Aorta (tissue), 5 donors: ENCODE measurements around the gene BMPER. TPM values are rescaled to one million over a fixed set of nuclear protein-coding genes. Genes with fewer than 3 reads are reported as not detected.
"Not testable (repeated sequence)": the region's sequence is repeated elsewhere in the genome, so short reads cannot be mapped to it uniquely, and the experiment has no call there.

Source experiments
- ATAC-seq: fragments of 200-7000 bp; cut with Tn5 transposase; one replicate; pipeline ENCODE4 v1.9.1; 2022; ENCODE audit warnings: moderate library complexity; ENCODE audit not compliant: low FRiP score
- DNase-seq, 2 donors: peaks; one replicate each; pipeline ENCODE4 v3.0.0-alpha.2; 2020
- H3K27ac ChIP-seq, 2 donors: one replicate each; pipeline ENCODE4 v1.5.1; 2013; ENCODE audit warnings: low read length in 2 of 2, mild to moderate bottlenecking in 2 of 2, moderate library complexity in 2 of 2, control low read depth in 1 of 2, inconsistent platforms in 1 of 2, low read depth in 1 of 2
- H3K27me3 ChIP-seq, 2 donors: one replicate each; pipeline ENCODE4 v1.6.1; 2013; ENCODE audit warnings: control low read depth in 1 of 2, low read length in 1 of 2, mild to moderate bottlenecking in 1 of 2, moderate library complexity in 1 of 2; ENCODE audit not compliant: insufficient read depth in 2 of 2, control insufficient read depth in 1 of 2
- H3K36me3 ChIP-seq, 2 donors: one replicate each; pipeline ENCODE4 v1.6.1; 2013; ENCODE audit warnings: control low read depth in 1 of 2, low read length in 1 of 2, mild to moderate bottlenecking in 1 of 2; ENCODE audit not compliant: insufficient read depth in 2 of 2, control insufficient read depth in 1 of 2
- H3K4me1 ChIP-seq, 2 donors: one replicate each; pipeline ENCODE4 v1.6.1; 2013; ENCODE audit warnings: low read length in 2 of 2, control low read depth in 1 of 2, mild to moderate bottlenecking in 1 of 2, moderate library complexity in 1 of 2; ENCODE audit not compliant: insufficient read depth in 2 of 2, control insufficient read depth in 1 of 2
- H3K4me3 ChIP-seq, 2 donors: one replicate each; pipeline ENCODE4 v1.5.1; 2013; ENCODE audit warnings: low read length in 2 of 2, control low read depth in 1 of 2, mild to moderate bottlenecking in 1 of 2
- H3K9me3 ChIP-seq: one replicate; pipeline ENCODE4 v1.6.1; 2013; ENCODE audit warnings: mild to moderate bottlenecking, low read length; ENCODE audit not compliant: control insufficient read depth
- whole genome bisulfite sequencing, 2 donors: extraction: QIAGEN DNeasy Blood & Tissue Kit; methylation state at CpG; one replicate each; pipeline ENCODE4 v1.1.7; 2013; 5-methylcytosine and 5-hydroxymethylcytosine counted together
- intact Hi-C, 2 donors: fragments of 100-400 bp; cut with DNase I; formaldehyde crosslinking; loops; one replicate each; pipeline versions ENCODE4 v1.14.2 to v1.15.0; 2022
- polyA plus RNA-seq, 2 donors: library from polyadenylated mRNA; stranded (reverse); fragments of 200-250 nt; gene quantifications; one replicate each; pipeline ENCODE4 v1.2.3, GENCODE V29; 2013
- total RNA-seq, 2 donors: library from RNA; stranded (reverse); fragmentation: NEBNext Ultra II Directional; extraction: Animal tissue kit (Norgen Biotek cat#: 25700); gene quantifications; one replicate each; pipeline ENCODE4 v1.2.1, GENCODE V29; 2021
- donor health status: healthy with polysubstance abuse.
- donor health status: Bipolar disorder and iron deficiency.
- donor health status: DM: no; HTN: no; CAD: no.
- donor health status: DM: no; HTN: no; CAD: no.
- donor health status: DM: yes; HTN: yes; CAD: no.

The BMPER gene
- total and polyA plus RNA-seq, 4 donors: 0.88 to 14.0 (median 1.7) TPM

DNA sequence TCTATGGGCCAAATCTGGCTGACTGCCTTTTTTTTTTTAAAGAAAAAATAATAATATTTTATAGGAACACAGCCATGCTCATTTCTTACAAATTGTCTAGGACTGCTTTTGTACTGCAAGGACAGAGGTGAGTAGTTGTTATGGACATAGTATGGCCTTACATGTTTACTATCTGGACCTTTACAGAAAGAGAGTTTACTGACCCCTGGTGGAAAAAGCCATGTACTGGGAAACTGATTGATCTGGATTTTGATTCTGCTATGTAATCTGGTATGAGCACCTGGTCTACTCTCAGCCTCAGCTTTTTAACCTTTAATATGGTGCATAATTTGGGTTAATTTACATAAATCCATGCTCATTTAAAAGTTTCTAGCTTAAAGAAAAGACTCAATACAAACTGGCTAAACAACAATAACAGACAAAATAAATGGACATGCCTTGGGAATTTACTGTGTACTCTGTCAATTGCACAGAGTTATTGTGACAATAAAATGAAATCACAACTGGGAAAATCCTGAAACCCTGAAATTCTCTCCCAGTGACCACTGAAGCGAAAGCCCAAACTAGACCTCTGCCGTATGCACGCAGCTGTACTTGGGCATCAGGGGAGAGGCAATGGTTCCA is 260.7 kb downstream of the BMPER start:
- no peaks in the 10 kb centered on the region for H3K4me1 ChIP-seq
- H3K4me3 ChIP-seq: no peak overlapping the region
- H3K9me3 ChIP-seq: peaks cover 2% of the 10 kb centered on the region
- H3K27me3 ChIP-seq: no peaks in the 10 kb centered on the region
- H3K27ac ChIP-seq: no peak overlapping the region
- no peaks in the 10 kb centered on the region for H3K36me3 ChIP-seq
- 93 to 99% methylated on average over 3 of the region's 3 CpGs for WGBS, 2 donors
- ATAC-seq (no peak), DNase-seq (no peak)
- intact Hi-C loops: no loop called here

DNA sequence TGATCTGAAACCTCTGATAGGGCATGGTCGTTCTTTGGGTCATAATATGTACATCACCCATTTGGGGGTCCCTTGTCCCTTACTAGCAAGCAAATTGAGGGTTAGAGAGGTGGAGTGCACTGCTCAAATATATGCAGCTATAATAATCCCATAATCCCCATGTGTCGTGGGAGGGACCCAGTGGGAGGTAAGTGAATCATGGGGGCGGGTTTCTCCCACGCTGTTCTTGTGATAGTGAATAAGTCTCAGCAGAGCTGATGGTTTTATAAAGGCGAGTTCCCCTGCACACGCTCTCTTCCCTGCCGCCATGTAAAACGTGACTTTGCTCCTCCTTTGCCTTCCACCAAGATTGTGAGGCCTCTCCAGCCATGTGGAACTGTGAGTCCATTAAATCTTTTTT is 262.7 kb downstream of the BMPER start:
- no peak overlapping the region for H3K4me3 ChIP-seq
- DNase-seq (no peak), ATAC-seq (no peak)
- H3K4me1 ChIP-seq: no peaks in the 10 kb centered on the region
- WGBS, 2 donors: 83 to 85% methylated on average over 8 of the region's 8 CpGs
- no peaks in the 10 kb centered on the region for H3K36me3 ChIP-seq
- H3K27ac ChIP-seq: no peak overlapping the region
- H3K27me3 ChIP-seq: no peaks in the 10 kb centered on the region
- intact Hi-C loops: no loop called here
- peaks cover 2% of the 10 kb centered on the region for H3K9me3 ChIP-seq

DNA sequence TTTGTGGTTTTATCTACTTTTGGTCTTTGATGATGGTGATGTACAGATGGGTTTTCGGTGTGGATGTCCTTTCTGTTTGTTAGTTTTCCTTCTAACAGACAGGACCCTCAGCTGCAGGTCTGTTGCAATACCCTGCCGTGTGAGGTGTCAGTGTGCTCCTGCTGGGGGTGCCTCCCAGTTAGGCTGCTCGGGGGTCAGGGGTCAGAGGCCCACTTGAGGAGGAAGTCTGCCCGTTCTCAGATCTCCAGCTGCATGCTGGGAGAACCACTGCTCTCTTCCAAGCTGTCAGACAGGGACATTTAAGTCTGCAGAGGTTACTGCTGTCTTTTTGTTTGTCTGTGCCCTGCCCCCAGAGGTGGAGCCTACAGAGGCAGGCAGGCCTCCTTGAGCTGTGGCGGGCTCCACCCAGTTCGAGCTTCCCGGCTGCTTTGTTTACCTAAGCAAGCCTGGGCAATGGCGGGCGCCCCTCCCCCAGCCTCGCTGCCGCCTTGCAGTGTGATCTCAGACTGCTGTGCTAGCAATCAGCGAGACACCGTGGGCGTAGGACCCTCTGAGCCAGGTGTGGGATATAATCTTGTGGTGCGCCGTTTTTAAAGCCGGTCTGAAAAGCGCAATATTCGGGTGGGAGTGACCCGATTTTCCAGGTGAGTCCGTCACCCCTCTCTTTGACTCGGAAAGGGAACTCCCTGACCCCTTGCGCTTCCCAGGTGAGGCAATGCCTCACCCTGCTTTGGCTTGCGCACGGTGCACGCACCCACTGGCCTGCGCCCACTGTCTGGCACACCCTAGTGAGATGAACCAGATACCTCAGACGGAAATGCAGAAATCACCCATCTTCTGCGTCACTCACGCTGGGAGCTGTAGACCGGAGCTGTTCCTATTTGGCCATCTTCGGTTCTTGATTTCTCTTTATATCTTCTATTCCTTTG is 269.6 kb downstream of the BMPER start:
- 76 to 84% methylated on average over 26 to 29 of the region's 32 CpGs for WGBS, 2 donors
- H3K36me3 ChIP-seq, DNase-seq, ATAC-seq, H3K27me3 ChIP-seq, intact Hi-C loops, H3K9me3 ChIP-seq, H3K4me3 ChIP-seq, H3K4me1 ChIP-seq, H3K27ac ChIP-seq: not testable (repeated sequence)

DNA sequence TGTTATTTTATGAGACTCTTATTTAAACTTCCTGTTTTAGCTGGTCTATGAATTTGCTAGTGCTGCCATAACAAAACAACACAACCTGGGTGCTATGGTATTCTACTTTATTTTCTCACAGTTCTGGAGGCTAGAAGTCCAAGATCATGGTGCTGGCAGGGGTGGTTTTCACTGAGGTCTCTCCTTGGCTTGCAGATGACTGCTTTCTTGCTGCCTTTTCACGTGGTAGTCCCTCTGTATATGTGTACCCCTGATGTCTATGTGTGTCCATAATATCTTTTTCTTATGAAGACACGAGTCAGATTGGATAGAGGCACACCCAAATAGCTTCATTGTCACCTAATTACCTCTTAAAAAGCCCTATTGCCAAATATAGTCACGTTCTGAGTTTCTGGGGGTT is 270.5 kb downstream of the BMPER start:
- 79 to 86% methylated on average over 3 of the region's 3 CpGs for WGBS, 2 donors

DNA sequence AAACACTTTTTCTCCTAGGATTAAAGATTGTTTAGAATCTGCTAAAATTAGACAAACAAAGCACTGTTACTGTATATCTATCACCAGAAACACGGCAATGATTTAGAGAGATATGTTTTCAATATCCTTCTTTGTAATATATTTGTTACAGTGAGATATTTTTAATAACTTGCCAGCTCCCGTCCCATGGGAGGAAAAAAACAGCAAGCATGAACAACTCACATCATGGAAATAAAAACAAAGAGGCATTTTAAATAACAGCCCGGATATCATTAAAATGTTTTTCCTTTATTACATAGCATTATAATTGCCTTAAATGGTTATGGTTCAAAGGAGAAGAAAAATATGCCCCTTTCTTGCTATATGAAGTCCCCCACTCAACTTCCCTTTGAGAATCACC is 272.1 kb downstream of the BMPER start:
- Histone ChIP-seq H3K4me1 (no peaks in the 10 kb centered on the region), H3K4me3 (no peak overlapping the region), H3K9me3 (peaks cover 5% of the 10 kb centered on the region), H3K36me3 (no peaks in the 10 kb centered on the region), H3K27ac (no peak overlapping the region), H3K27me3 (no peaks in the 10 kb centered on the region)
- ATAC-seq (no peak), DNase-seq (no peak)
- WGBS, 2 donors: 3 to 11% methylated on average over 3 of the region's 3 CpGs
- intact Hi-C loops: no loop called here

More for the DNA sequence above, 270.5 kb downstream of the BMPER start:
- peaks cover 2% of the 10 kb centered on the region for H3K9me3 ChIP-seq
- H3K4me1 ChIP-seq: no peaks in the 10 kb centered on the region
- DNase-seq (no peak), ATAC-seq (no peak)
- H3K27ac ChIP-seq: no peak overlapping the region
- no peak overlapping the region for H3K4me3 ChIP-seq
- no peaks in the 10 kb centered on the region for H3K27me3 ChIP-seq
- no peaks in the 10 kb centered on the region for H3K36me3 ChIP-seq
- intact Hi-C loops: no loop called here

DNA sequence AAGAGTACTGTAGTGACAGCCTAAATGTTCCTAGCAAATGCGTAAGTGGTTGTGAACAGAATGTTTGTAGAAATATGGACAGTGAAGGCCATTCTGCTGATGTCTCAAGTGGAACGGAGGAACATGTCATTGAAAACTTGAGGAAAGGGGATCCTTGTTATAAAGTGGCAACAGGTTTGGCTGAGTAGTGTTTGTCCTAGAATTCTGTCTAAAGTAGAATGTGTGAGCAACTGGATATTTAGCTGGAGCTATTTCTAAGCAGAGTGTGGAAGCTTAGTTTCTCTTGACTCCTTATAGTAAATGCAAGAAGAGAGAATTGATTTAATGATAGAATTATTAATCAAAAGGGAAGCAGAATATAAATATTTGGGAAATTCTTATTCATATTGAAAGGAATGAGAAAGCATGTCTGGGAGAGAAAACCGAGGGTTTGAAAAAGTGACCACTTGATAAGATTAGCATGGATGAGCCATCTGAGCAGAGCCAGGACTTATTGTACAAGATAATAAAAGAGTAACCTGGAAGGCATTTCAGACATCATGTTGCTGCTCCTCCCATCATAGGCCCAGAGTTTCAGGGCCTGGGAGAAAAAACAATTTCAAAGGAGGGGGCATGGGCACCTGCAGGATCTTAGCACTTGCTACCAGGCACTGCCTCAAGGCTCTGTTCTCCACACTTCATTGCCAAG is 276.1 kb downstream of the BMPER start:
- no peaks in the 10 kb centered on the region for H3K4me1 ChIP-seq
- no peaks in the 10 kb centered on the region for H3K36me3 ChIP-seq
- no peak for DNase-seq
- no peak for ATAC-seq
- intact Hi-C loops: no loop called here
- H3K4me3 ChIP-seq: no peak overlapping the region
- WGBS, 2 donors: 86 to 88% methylated on average over 3 of the region's 3 CpGs
- H3K27ac ChIP-seq: no peak overlapping the region
- peaks cover 5% of the 10 kb centered on the region for H3K9me3 ChIP-seq
- H3K27me3 ChIP-seq: no peaks in the 10 kb centered on the region

DNA sequence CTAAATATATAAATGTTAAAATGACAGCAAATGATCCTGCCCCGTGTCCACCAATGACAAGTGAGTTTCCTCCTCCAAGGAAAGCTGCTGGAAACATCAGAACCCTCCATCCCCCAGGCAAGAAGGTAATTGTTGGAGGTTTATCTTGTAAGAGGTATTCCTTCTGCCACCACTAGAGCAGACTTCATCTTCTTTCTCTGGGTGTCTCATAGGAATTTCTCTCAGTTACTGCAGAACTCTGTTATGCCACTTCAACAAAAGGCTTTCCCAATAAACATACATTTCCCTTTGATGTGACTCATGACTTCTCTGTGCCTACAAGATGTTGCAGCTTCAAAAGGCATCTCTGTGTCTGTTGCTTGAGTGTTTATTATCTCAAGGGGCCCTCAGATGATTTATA is 279.1 kb downstream of the BMPER start:
- Histone ChIP-seq H3K4me1 (no peaks in the 10 kb centered on the region), H3K36me3 (no peaks in the 10 kb centered on the region), H3K27me3 (no peaks in the 10 kb centered on the region), H3K9me3 (peaks cover 5% of the 10 kb centered on the region), H3K27ac (no peak overlapping the region), H3K4me3 (no peak overlapping the region)
- DNase-seq (no peak), ATAC-seq (no peak)
- intact Hi-C loops: no loop called here
- 68 to 69% methylated on average over 1 of the region's 1 CpG for WGBS, 2 donors

DNA sequence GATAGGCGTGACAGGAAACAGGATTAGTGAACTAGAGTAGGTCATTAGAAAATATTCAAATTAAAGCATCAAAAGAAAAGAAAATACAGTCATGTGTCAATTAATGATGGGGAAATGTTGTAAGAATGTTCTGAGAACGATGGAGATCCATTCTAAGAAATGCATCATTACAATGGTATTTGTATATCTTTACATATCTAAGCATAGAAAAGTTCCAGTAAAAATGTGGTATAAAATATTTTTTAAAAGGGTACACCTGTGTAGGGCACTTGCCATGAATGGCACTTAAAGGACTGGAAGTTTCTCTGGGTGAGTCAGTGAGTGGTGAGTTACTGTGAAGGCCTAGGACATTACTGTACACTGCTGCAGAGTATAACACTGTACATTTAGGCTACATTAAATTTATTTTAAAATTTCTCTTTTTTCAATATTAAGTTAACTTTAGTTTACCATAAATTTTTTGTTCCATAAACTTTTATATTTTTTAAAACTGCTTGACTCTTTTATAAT is 282.5 kb downstream of the BMPER start:
- 70 to 83% methylated on average over 2 of the region's 2 CpGs for WGBS, 2 donors
- DNase-seq (no peak), ATAC-seq (no peak)
- intact Hi-C loops: no loop called here
- Histone ChIP-seq H3K4me1 (no peaks in the 10 kb centered on the region), H3K27ac (no peak overlapping the region), H3K36me3 (no peaks in the 10 kb centered on the region), H3K4me3 (no peak overlapping the region), H3K9me3 (peaks cover 2% of the 10 kb centered on the region), H3K27me3 (no peaks in the 10 kb centered on the region)
